Left renal cortex interstitium (tissue), 4 donors: Measurements from ENCODE around the gene MYCT1. TPM values are rescaled to one million over a fixed set of nuclear protein-coding genes. Genes with fewer than 3 reads are reported as not detected.
"Not testable (repeated sequence)": the region's sequence is repeated elsewhere in the genome, so short reads cannot be mapped to it uniquely, and the experiment has no call there.

Experiments used
- DNase-seq, 4 donors: peaks; one replicate each; pipeline ENCODE4 v3.0.0-alpha.2; 2013; ENCODE audit warnings: low read depth in 4 of 4, low spot score in 2 of 4, missing footprints in 1 of 4
- polyA plus RNA-seq, 4 donors: library from polyadenylated mRNA; unstranded; fragments of 120-200 nt; gene quantifications; one replicate each; pipeline ENCODE4 v1.2.1, GENCODE V29; 2013; ENCODE audit not compliant: insufficient read length in 4 of 4

The MYCT1 gene
- polyA plus RNA-seq: 10 to 100 TPM; 12.5 to 21.8 (median 16.0) TPM

GRCh38 chr6:152697634-152698033 is at the start of gene MYCT1:
Gene MYCT1 (plus strand): TSS chr6:152697897. CDS start chr6:152697903, 6 bp downstream.
- DNase-seq: no peak

- no peak for DNase-seq
Measured at GRCh38 chr6:152648105-152648504, 49.6 kb upstream of the MYCT1 start.

- DNase-seq: no peak
Measured at GRCh38 chr6:152651986-152652385, 45.7 kb upstream of the MYCT1 start.

GRCh38 chr6:152661776-152662175 is 35.9 kb upstream of the MYCT1 start:
- DNase-seq: no peak

- DNase-seq: no peak
Measured at GRCh38 chr6:152669895-152670294, 27.8 kb upstream of the MYCT1 start.

GRCh38 chr6:152671171-152671570 is 26.5 kb upstream of the MYCT1 start:
- no peak for DNase-seq

GRCh38 chr6:152673236-152673635 is 24.5 kb upstream of the MYCT1 start:
- DNase-seq: no peak

- DNase-seq: no peak
Measured at GRCh38 chr6:152680151-152680550, 17.5 kb upstream of the MYCT1 start.

- DNase-seq: no peak
Measured at GRCh38 chr6:152680879-152681517, 16.7 kb upstream of the MYCT1 start.

GRCh38 chr6:152682141-152682540 is 15.6 kb upstream of the MYCT1 start:
- no peak for DNase-seq

- not testable (repeated sequence) for DNase-seq
Measured at GRCh38 chr6:152682935-152683334, 14.8 kb upstream of the MYCT1 start.

- DNase-seq: no peak
Measured at GRCh38 chr6:152685819-152686218, 11.9 kb upstream of the MYCT1 start.

- DNase-seq: no peak
Measured at GRCh38 chr6:152695372-152696045, 2.2 kb upstream of the MYCT1 start.

- DNase-seq: no peak
Measured at GRCh38 chr6:152696522-152696921, 1.2 kb upstream of the MYCT1 start.

- DNase-seq: no peak
Measured at GRCh38 chr6:152698692-152699091, 995 bp downstream of the MYCT1 start.

- DNase-seq: no peak
Measured at GRCh38 chr6:152700427-152700826, 2.7 kb downstream of the MYCT1 start.

GRCh38 chr6:152701081-152701862 is 3.6 kb downstream of the MYCT1 start:
- DNase-seq: no peak

- no peak for DNase-seq
Measured at GRCh38 chr6:152701863-152702401, 4.2 kb downstream of the MYCT1 start.

- DNase-seq: not testable (repeated sequence)
Measured at GRCh38 chr6:152703750-152704149, 6.1 kb downstream of the MYCT1 start.

GRCh38 chr6:152705327-152705726 is 7.6 kb downstream of the MYCT1 start:
- no peak for DNase-seq

GRCh38 chr6:152716322-152716721 is 18.6 kb downstream of the MYCT1 start:
- no peak for DNase-seq
